Heart left ventricle (tissue), 16 donors: ENCODE results near the gene TFPI2. TPM values are rescaled to one million over a fixed set of nuclear protein-coding genes. Genes with fewer than 3 reads are reported as not detected.
"Not testable (repeated sequence)": the region's sequence is repeated elsewhere in the genome, so short reads cannot be mapped to it uniquely, and the experiment has no call there.

Experiments
- ATAC-seq, 4 donors: fragments of 200-7000 bp; cut with Tn5 transposase; one replicate each; pipeline ENCODE4 v1.9.1; 2020 to 2022; ENCODE audit warnings: moderate library complexity in 4 of 4, mild to moderate bottlenecking in 3 of 4, moderate number of reproducible peaks in 1 of 4
- DNase-seq, 5 donors: peaks; one replicate each; pipeline ENCODE4 v3.0.0-alpha.2; 2020
- H3K27ac ChIP-seq, 12 donors: fragments of 200-600 bp; sonication (generic) in 4 of 12; one replicate each; pipeline versions ENCODE4 v1.5.0 to v1.8.0; 2016 to 2022; ENCODE audit warnings: mild to moderate bottlenecking in 2 of 12
- H3K27me3 ChIP-seq, 9 donors: fragments of 200-600 bp; sonication (generic) in 2 of 9; one replicate each; pipeline versions ENCODE4 v1.5.1 to v1.8.0; 2016 to 2022; ENCODE audit warnings: mild to moderate bottlenecking in 3 of 9
- H3K36me3 ChIP-seq, 9 donors: fragments of 200-600 bp; sonication (generic) in 2 of 9; one replicate each; pipeline versions ENCODE4 v1.5.0 to v1.8.0; 2018 to 2022; ENCODE audit warnings: mild to moderate bottlenecking in 2 of 9
- H3K4me1 ChIP-seq, 12 donors: fragments of 200-600 bp; sonication (generic) in 4 of 12; one replicate each; pipeline versions ENCODE4 v1.5.0 to v1.8.0; 2016 to 2022; ENCODE audit warnings: mild to moderate bottlenecking in 3 of 12
- H3K4me3 ChIP-seq, 12 donors: fragments of 200-600 bp; sonication (generic) in 4 of 12; one replicate each; pipeline versions ENCODE4 v1.5.0 to v1.8.0; 2017 to 2022; ENCODE audit warnings: mild to moderate bottlenecking in 9 of 12, moderate library complexity in 4 of 12
- H3K9me3 ChIP-seq, 12 donors: fragments of 200-600 bp; sonication (generic) in 4 of 12; one replicate each; pipeline versions ENCODE4 v1.5.0 to v1.8.0; 2016 to 2022; ENCODE audit warnings: mild to moderate bottlenecking in 1 of 12
- CTCF ChIP-seq, 12 donors: fragments of 200-600 bp; sonication (generic) in 4 of 12; IDR thresholded peaks; one replicate each; pipeline versions ENCODE4 v1.5.0 to v1.8.0; 2018 to 2022; ENCODE audit warnings: antibody characterized with exemption in 12 of 12, mild to moderate bottlenecking in 5 of 12
- POLR2A ChIP-seq, 2 donors: fragments of 450-650 bp; IDR thresholded peaks; one replicate each; pipeline ENCODE4 v1.6.1; 2017; ENCODE audit warnings: antibody characterized with exemption in 2 of 2, mild to moderate bottlenecking in 2 of 2, moderate library complexity in 2 of 2
- WGBS, 4 donors: extraction: QIAGEN DNeasy Blood & Tissue Kit in 2 of 4; methylation state at CpG; one replicate each; pipeline versions ENCODE4 v1.1.5 to v1.1.7; 2013 to 2018; 5-methylcytosine and 5-hydroxymethylcytosine counted together
- intact Hi-C, 10 donors: fragments of 100-400 bp; cut with DNase I; formaldehyde crosslinking; loops; one replicate each; pipeline versions ENCODE4 v1.11.1 to v1.14.2; 2022
- polyA plus RNA-seq, 2 donors: library from polyadenylated mRNA; stranded (reverse); fragments of 200-250 nt; gene quantifications; one replicate each; pipeline ENCODE4 v1.2.3, GENCODE V29; 2013
- total RNA-seq, 9 donors: library from RNA; depleted of rRNA in 2 of 9; stranded (reverse); fragments of >200 nt in 2 of 9; fragmentation: NEBNext Ultra II Directional in 3 of 9; extraction: Animal tissue kit (Norgen Biotek cat#: 25700) in 3 of 9; gene quantifications; one replicate each; pipeline versions ENCODE4 v1.1.0 to v1.2.4, GENCODE V29; 2016 to 2023
- donor health status: ischemic (EF 13 %, LVEDD 7.1; RV severe dilation, severe dysfunction).
- donor health status: healthy with polysubstance abuse.
- donor health status: DM: no; HTN: yes; CAD: no.
- donor health status: DM: no; HTN: no; CAD: no.
- donor health status: ischemic (EF 25% LVEDD 6.9; RV normal size, moderate dysfunction).
- donor health status: ischemic (EF 25% LVEDD 5.7; RV mildly dilated, moderate dysfunction).
- donor health status: healthy.
- donor health status: DM: yes; HTN: yes; CAD: no.
- donor health status: ischemic (EF 35%, LVEDD 5.7; RV mildly dilated, moderate dysfunction).
- donor health status: nonischemic (EF 11% LVEDD 7.7; RV severe dilation, severe dysfunction).
- donor health status: DM: yes; HTN: yes; CAD: no.
- donor health status: PGD.
- donor health status: ischemic (EF 29% LVEDD 5.4; RV normal size, mild dysfunction).
- donor health status: nonischemic (EF 23%, LVEDD 6.1; RV moderate dilation, normal function).

Gene TFPI2
- total and polyA plus RNA-seq, 11 donors: 0.92 to 26.8 (median 1.9) TPM

GRCh38 chr7:93921186-93921585 is 30.6 kb upstream of the TFPI2 start:
- H3K27ac ChIP-seq: peak overlapping the region; percentile 83 to 97 (median 94)
- H3K4me1 ChIP-seq: peaks cover 0 to 23% (median 4%) of the 10 kb centered on the region in 12 donors
- peaks cover 0 to 5% (median 0%) of the 10 kb centered on the region in 9 donors for H3K27me3 ChIP-seq
- H3K9me3 ChIP-seq: no peaks in the 10 kb centered on the region
- H3K4me3 ChIP-seq: peak overlapping the region; percentile 43 to 79 (median 66)
- no peak for ATAC-seq
- 41 to 48% (median 45%) methylated on average over 8 of the region's 8 CpGs for WGBS, 4 donors
- peaks cover 0 to 12% (median 2%) of the 10 kb centered on the region in 9 donors for H3K36me3 ChIP-seq
- intact Hi-C loops: loop anchor here in 6 of 10 donors (5.0 kb wide), 2 partner anchors 51 to 81 kb away; partner anchors contain the start of gene BET1 (in 5 of the 6)
- no peak for DNase-seq
- TF ChIP-seq CTCF (IDR thresholded peaks at IDR 0.05) (no peak), POLR2A (IDR thresholded peaks at IDR 0.05) (no peak)

GRCh38 chr7:93920496-93921182 is 30.1 kb upstream of the TFPI2 start:
- peaks cover 0 to 18% (median 4%) of the 10 kb centered on the region in 12 donors for H3K4me1 ChIP-seq
- intact Hi-C loops: loop anchor here in 6 of 10 donors (5.0 kb wide), 2 partner anchors 52 to 82 kb away; partner anchors contain the start of gene BET1 (in 5 of the 6)
- 46 to 56% (median 52%) methylated on average over 6 of the region's 6 CpGs for WGBS, 4 donors
- H3K36me3 ChIP-seq: peaks cover 0 to 6% (median 0%) of the 10 kb centered on the region in 9 donors
- H3K27ac ChIP-seq: peak overlapping the region; percentile 83 to 97 (median 94)
- H3K27me3 ChIP-seq: peaks cover 0 to 5% (median 0%) of the 10 kb centered on the region in 9 donors
- no peak for ATAC-seq
- no peaks in the 10 kb centered on the region for H3K9me3 ChIP-seq
- DNase-seq: no peak
- TF ChIP-seq POLR2A (IDR thresholded peaks at IDR 0.05): no peak
- no peak for TF ChIP-seq CTCF (IDR thresholded peaks at IDR 0.05)
- H3K4me3 ChIP-seq: peak overlapping the region in 11 of 12 donors; percentile 6 to 79 (median 67)

DNA sequence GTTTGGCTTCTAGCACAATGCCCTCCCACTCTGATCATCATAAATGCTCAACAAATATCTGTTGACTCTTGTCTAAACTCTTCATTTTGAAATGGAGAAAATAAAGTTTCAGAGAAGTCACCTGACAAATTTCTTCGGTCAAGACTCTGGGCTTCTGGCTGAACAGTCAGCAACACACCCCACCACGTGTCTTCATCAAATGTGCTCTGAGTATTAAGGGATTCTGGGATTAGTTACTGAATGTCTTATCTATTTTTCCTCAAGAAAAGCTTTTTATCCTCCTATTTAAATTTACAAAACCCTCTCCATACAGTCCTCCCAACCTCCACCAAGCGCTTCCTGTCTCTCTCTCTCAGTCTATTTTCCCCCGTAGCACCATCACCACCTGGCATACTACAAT is 25.8 kb upstream of the TFPI2 start:
- H3K4me3 ChIP-seq, ATAC-seq, intact Hi-C loops, H3K27me3 ChIP-seq, H3K9me3 ChIP-seq, H3K27ac ChIP-seq, H3K36me3 ChIP-seq, DNase-seq: not testable (repeated sequence)
- H3K4me1 ChIP-seq: peaks cover 0 to 17% (median 6%) of the 10 kb centered on the region in 12 donors
- 80 to 86% (median 84%) methylated on average over 4 of the region's 4 CpGs for WGBS, 4 donors

- intact Hi-C loops: not testable (repeated sequence)
Observed at GRCh38 chr7:93915888-93916287, 25.3 kb upstream of the TFPI2 start.

GRCh38 chr7:93915206-93915842 is 24.8 kb upstream of the TFPI2 start:
- Histone ChIP-seq H3K4me1 (peaks cover 0 to 24% (median 9%) of the 10 kb centered on the region in 12 donors), H3K27ac (peak overlapping the region in 4 of 12 donors; percentile 2 to 67 (median 60))
- DNase-seq, intact Hi-C loops, H3K9me3 ChIP-seq, ATAC-seq, H3K4me3 ChIP-seq, H3K27me3 ChIP-seq, H3K36me3 ChIP-seq: not testable (repeated sequence)
- 59 to 77% (median 69%) methylated on average over 2 to 3 of the region's 3 CpGs for WGBS, 4 donors

More at GRCh38 chr7:93915888-93916287, 25.3 kb upstream of the TFPI2 start:
- not testable (repeated sequence) for H3K9me3 ChIP-seq, DNase-seq, H3K4me3 ChIP-seq, ATAC-seq, H3K36me3 ChIP-seq, H3K27me3 ChIP-seq
- H3K4me1 ChIP-seq: peaks cover 0 to 18% (median 7%) of the 10 kb centered on the region in 12 donors
- peak overlapping the region in 1 of 12 donors; percentile 67 for H3K27ac ChIP-seq
